K562 (cell line): ENCODE results near the gene CFAP298. TPM values are rescaled to one million over a fixed set of nuclear protein-coding genes. Genes with fewer than 3 reads are reported as not detected.

Experiments
- ATAC-seq: fragments of 200-7000 bp; cut with Tn5 transposase; 3 replicates; pipeline ENCODE4 v1.9.1; 2020; ENCODE audit warnings: moderate library complexity
- BruUV-seq: library from RNA; stranded (reverse); fragments of 400-500 nt; replicated peaks from 2 replicates; lab custom pipeline; 2021; lab: Mats Ljungman, UMichigan
- CTCF ChIA-PET: fragments of 300-600 bp; formaldehyde crosslinking; extraction: SDS; loops from one replicate; lab custom pipeline; 2021; ENCODE audit warnings: low intra/inter-chr PET ratio; lab: Yijun Ruan, JAX
- POLR2A ChIA-PET: fragments of 300-600, 350-650 bp; sonication (Branson Sonifier 250); formaldehyde crosslinking; extraction: SDS; loops from one replicate; lab custom pipeline; 2021; ENCODE audit warnings: antibody characterized with exemption, inconsistent platforms; lab: Yijun Ruan, JAX
- DNase-seq, 4 experiments: peaks; one replicate each; pipeline versions ENCODE4 v3.0.0 to v3.0.0-alpha.2; 2011 to 2018; ENCODE audit warnings: low spot score in 3 of 4, mixed read lengths in 3 of 4; ENCODE audit errors: extremely low read depth in 1 of 4
- FAIRE-seq: peaks from 2 replicates; lab custom pipeline; 2011; peaks lifted over from hg19 to GRCh38; lab: Jason Lieb, UNC
- H2AFZ ChIP-seq: 2 replicates; pipeline ENCODE4 v1.6.0; 2011; ENCODE audit warnings: low read depth, low read length, control low read depth, inconsistent platforms
- H3K27ac ChIP-seq: fragments of 200-600 bp; 3 replicates; pipeline ENCODE4 v1.8.0; 2011; ENCODE audit warnings: low read depth, mild to moderate bottlenecking, control low read depth, inconsistent platforms, low read length, moderate library complexity, mixed read lengths; ENCODE audit errors: extremely low read depth
- H3K27me3 ChIP-seq, 2 experiments: fragments of 300-600 bp in 1 of 2; 2 replicates in 1 of 2; 3 replicates in 1 of 2; pipeline versions ENCODE4 v1.6.0 to v1.8.0; 2011; ENCODE audit warnings: inconsistent platforms in 2 of 2, low read length in 2 of 2, mild to moderate bottlenecking in 1 of 2, mixed read lengths in 1 of 2, moderate library complexity in 1 of 2; ENCODE audit not compliant: control insufficient read depth in 2 of 2, insufficient read depth in 2 of 2
- H3K36me3 ChIP-seq: fragments of 300-600 bp; 3 replicates; pipeline ENCODE4 v1.8.0; 2011; ENCODE audit warnings: mild to moderate bottlenecking, low read length, inconsistent platforms; ENCODE audit not compliant: control insufficient read depth, insufficient read depth
- H3K4me1 ChIP-seq, 2 experiments: fragments of 200-600 bp in 1 of 2; replicated peaks in 1 of 2; 2 replicates in 1 of 2; 3 replicates in 1 of 2; pipeline versions ENCODE4 v1.5.1 to v1.8.0; 2011; ENCODE audit warnings: inconsistent platforms in 2 of 2, low read length in 2 of 2, mild to moderate bottlenecking in 1 of 2, mixed read lengths in 1 of 2, moderate library complexity in 1 of 2; ENCODE audit not compliant: control insufficient read depth in 2 of 2, insufficient read depth in 2 of 2
- H3K4me2 ChIP-seq: 2 replicates; pipeline ENCODE4 v1.6.1; 2011; ENCODE audit warnings: low read length, control low read depth, inconsistent platforms, mixed read lengths; ENCODE audit not compliant: insufficient read depth
- H3K4me3 ChIP-seq: fragments of 200-600 bp; sonication (generic), shearing (Covaris generic); 2 replicates; pipeline ENCODE4 v1.5.1; 2016; ENCODE audit warnings: control low read depth, inconsistent platforms
- H3K79me2 ChIP-seq: fragments of 200-600 bp; 3 replicates; pipeline ENCODE4 v1.8.0; 2011; ENCODE audit warnings: low read length, inconsistent platforms; ENCODE audit not compliant: control insufficient read depth, insufficient read depth
- H3K9ac ChIP-seq, 2 experiments: 2 replicates each; pipeline versions ENCODE4 v1.6.0 to v1.6.1; 2011; ENCODE audit warnings: low read depth in 2 of 2, low read length in 2 of 2, control low read depth in 1 of 2, inconsistent platforms in 1 of 2, mild to moderate bottlenecking in 1 of 2, mixed read lengths in 1 of 2; ENCODE audit not compliant: insufficient read depth in 1 of 2
- H3K9me1 ChIP-seq: one replicate; pipeline ENCODE4 v1.6.0; 2011; ENCODE audit warnings: inconsistent platforms, mild to moderate bottlenecking, low read length, moderate library complexity; ENCODE audit not compliant: control insufficient read depth, insufficient read depth
- H3K9me3 ChIP-seq: replicated peaks from 2 replicates; pipeline ENCODE4 v1.5.1; 2011; ENCODE audit warnings: low read depth, low read length, inconsistent platforms; ENCODE audit not compliant: control insufficient read depth, insufficient read depth
- H4K20me1 ChIP-seq: replicated peaks from 2 replicates; pipeline ENCODE4 v1.6.1; 2011; ENCODE audit warnings: low read length, inconsistent platforms, mixed read lengths; ENCODE audit not compliant: control insufficient read depth, insufficient read depth
- CAMTA2 ChIP-seq: fragments of 250-450 bp; sonication (Bioruptor Pico); conservative IDR thresholded peaks from 2 replicates; pipeline ENCODE4 v1.5.1; 2022
- CHD1 ChIP-seq: fragments of 200-600 bp; sonication (generic); IDR thresholded peaks from one replicate; pipeline ENCODE4 v1.6.1; 2012; ENCODE audit warnings: mild to moderate bottlenecking, moderate library complexity, low read length, inconsistent platforms
- E2F6 ChIP-seq, 2 experiments: IDR thresholded peaks; 2 replicates each; pipeline ENCODE4 v1.6.1; 2011; ENCODE audit warnings: borderline replicate concordance in 1 of 2, control low read depth in 1 of 2, low read depth in 1 of 2, low read length in 1 of 2, mild to moderate bottlenecking in 1 of 2, mixed read lengths in 1 of 2, moderate library complexity in 1 of 2; ENCODE audit not compliant: insufficient read depth in 1 of 2, insufficient read length in 1 of 2, poor library complexity in 1 of 2, severe bottlenecking in 1 of 2; ENCODE audit errors: extremely low read depth in 1 of 2
- ERF ChIP-seq: fragments of 450-650 bp; formaldehyde crosslinking; IDR thresholded peaks from 2 replicates; pipeline ENCODE4 v1.4.0; 2020; ENCODE audit warnings: mild to moderate bottlenecking, mixed read lengths
- NCOR1 ChIP-seq: fragments of 450-650 bp; IDR thresholded peaks from 2 replicates; pipeline ENCODE4 v1.6.1; 2016; ENCODE audit warnings: mild to moderate bottlenecking, moderate library complexity
- RBM15 ChIP-seq: fragments of 200-400 bp; formaldehyde crosslinking; IDR thresholded peaks from 2 replicates; pipeline ENCODE4 v1.6.1; 2018; ENCODE audit warnings: mild to moderate bottlenecking, low read length, moderate library complexity; ENCODE audit not compliant: insufficient read depth
- SMAD4 ChIP-seq: fragments of 250-450 bp; sonication (Bioruptor Pico); conservative IDR thresholded peaks from 2 replicates; pipeline ENCODE4 v1.8.0; 2021; ENCODE audit warnings: inconsistent platforms, mild to moderate bottlenecking, moderate library complexity
- SRSF1 ChIP-seq: fragments of 200-400 bp; formaldehyde crosslinking; IDR thresholded peaks from 2 replicates; pipeline ENCODE4 v1.6.1; 2017; ENCODE audit warnings: mild to moderate bottlenecking, low read depth, low read length, moderate library complexity
- TRIM28 ChIP-seq: fragments of 450-650 bp; IDR thresholded peaks from 2 replicates; pipeline ENCODE4 v1.6.1; 2017
- ZNF384 ChIP-seq: IDR thresholded peaks from 2 replicates; pipeline ENCODE4 v1.6.1; 2012; ENCODE audit warnings: low read depth, low read length, improper control_type of control experiment
- ZNF518B ChIP-seq: fragments of 250-450 bp; sonication (Bioruptor Pico); IDR thresholded peaks from 2 replicates; pipeline ENCODE4 v1.5.0; 2021; ENCODE audit warnings: mild to moderate bottlenecking, moderate library complexity
- WGBS: fragments of 100-300 bp; shearing (Covaris generic); methylation state at CpG from one replicate; pipeline ENCODE4 v1.1.6; 2016; ENCODE audit warnings: low coverage, mixed read lengths; ENCODE audit not compliant: insufficient coverage; ENCODE audit errors: missing lambda C conversion rate; 5-methylcytosine and 5-hydroxymethylcytosine counted together
- in situ Hi-C: fragments of 300-500 bp; cut with MboI; formaldehyde crosslinking; loops from 4 replicates; pipeline ENCODE4 v1.15.0; 2018; ENCODE audit warnings: inconsistent platforms, mixed read lengths
- intact Hi-C: fragments of 100-400 bp; cut with micrococcal nuclease; formaldehyde crosslinking; loops from 2 replicates; pipeline ENCODE4 v1.14.2; 2022
- polyA plus RNA-seq, 8 experiments: library from polyadenylated mRNA; depleted of rRNA in 4 of 8; stranded (reverse) in 5 of 8; unstranded in 3 of 8; fragments of >200 nt; fragmentation: Nextera tagmentation in 2 of 8; fragmentation: Illumina TruSeq in 1 of 8; extraction: Ambion mirVana in 2 of 8; extraction: Trizol in 1 of 8; gene quantifications; 2 replicates each; pipeline versions ENCODE4 v1.2.1 to v1.2.3, GENCODE V29; 2011 to 2014; ENCODE audit warnings: inconsistent platforms in 1 of 8, missing spikeins in 1 of 8
- total RNA-seq, 7 experiments: library from RNA; depleted of rRNA in 6 of 7; stranded (reverse); fragments of >200 nt in 6 of 7; fragmentation: Illumina TruSeq in 2 of 7; extraction: Trizol in 2 of 7; gene quantifications; 2 replicates each; pipeline versions ENCODE4 v1.2.1 to v1.2.3, GENCODE V29; 2011 to 2021; ENCODE audit warnings: low replicate concordance in 1 of 7
- TF ChIP-seq, protein P1 (sequence below): fragments of 450-650 bp; IDR thresholded peaks from 2 replicates; pipeline ENCODE4 v1.6.1; 2018; ENCODE audit not compliant: partially characterized antibody

Gene CFAP298
- total and polyA plus RNA-seq, 9 of the 15 experiments (the other 6 are each of a cell fraction or from before 2014, with no cell fraction given) = 31.4 to 178 (median 89.7) TPM

DNA sequence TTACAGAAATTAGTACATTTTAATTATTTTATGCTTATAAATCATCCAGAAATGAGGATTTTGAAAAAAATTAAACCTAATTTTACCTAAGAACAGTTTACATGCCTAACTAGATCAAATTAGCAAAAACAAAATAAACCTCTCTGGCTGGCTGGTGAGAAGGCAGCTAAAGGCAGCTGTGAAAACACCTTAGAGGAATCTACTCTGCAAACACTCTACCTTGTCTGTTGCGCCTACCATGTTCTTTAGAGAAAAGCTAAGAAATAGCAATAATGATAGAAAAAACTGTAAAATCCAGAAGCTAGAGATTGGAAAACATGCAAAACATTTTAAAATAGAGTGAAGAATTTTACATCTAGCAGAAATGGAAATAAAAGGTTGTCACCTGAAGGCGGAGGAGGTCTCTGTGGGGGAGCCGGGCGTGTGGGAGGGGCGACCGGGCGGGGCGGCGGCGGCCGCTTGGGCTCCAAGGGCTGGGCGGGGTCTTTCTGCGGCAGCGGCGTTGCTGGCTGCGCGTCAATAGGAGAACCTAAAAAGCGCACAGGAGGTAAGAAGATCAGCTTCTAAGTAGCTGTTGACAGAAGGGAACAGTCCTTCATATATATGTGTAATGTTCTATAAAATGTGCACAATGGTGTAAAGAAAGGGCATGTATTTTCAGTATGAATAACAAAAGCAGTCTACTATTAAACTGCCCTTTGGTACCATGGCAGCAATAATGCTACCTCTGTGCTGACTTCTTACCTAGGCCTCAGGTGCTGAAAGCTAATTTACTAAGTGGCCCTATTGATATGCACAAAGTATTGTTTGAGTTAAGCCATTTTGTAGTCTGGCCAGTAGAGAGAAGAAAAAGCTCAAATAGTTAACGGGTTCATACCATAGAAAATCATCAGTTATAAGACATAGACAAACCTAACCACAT is 33.3 kb upstream of the CFAP298 start:
- ChIA-PET POLR2A (interaction anchor here (0.5 to 3.8 kb wide), 4 partner anchors 11 to 317 kb away, joined by 3 to 14 read pairs (median 4); partner anchors contain the start of gene PAXBP1), CTCF (interaction anchor here (0.7 kb wide), 1 partner anchor 43 kb away, joined by 3 read pairs; no protein-coding TSS in a partner anchor)
- Histone ChIP-seq H3K4me3 (no peak overlapping the region), H2AFZ (peak overlapping the region; percentile 19; the same call in 1 of the 2 replicates), H3K9ac (peak overlapping the region in 1 of 2 experiments; percentile 32; a peak in 1 of 4 replicates), H3K9me3 (no peaks in the 10 kb centered on the region), H3K9me1 (no peaks in the 10 kb centered on the region), H3K27ac (no peak overlapping the region), H4K20me1 (no peaks in the 10 kb centered on the region), H3K4me1 (peaks cover 5% of the 10 kb centered on the region in 2 experiments; a peak in 3 of 5 replicates), H3K27me3 (no peaks in the 10 kb centered on the region), H3K79me2 (no peaks in the 10 kb centered on the region), H3K4me2 (peak overlapping the region; percentile 38; the same call in 1 of the 2 replicates), H3K36me3 (peaks cover 40% of the 10 kb centered on the region; the same call in 2 of the 3 replicates)
- no TSS peak for BruUV-seq
- in situ Hi-C loops (no loop called here), intact Hi-C loops (no loop called here)
- ATAC-seq (peak; percentile 99), DNase-seq (peak; percentile 68 to 84 (median 76)), FAIRE-seq (no peak)
- 12% methylated on average over 18 of the region's 19 CpGs for WGBS
- no peak for TF ChIP-seq CAMTA2 (CRISPR knock-in tag)
- no peak for TF ChIP-seq ZNF384
- no peak for TF ChIP-seq TRIM28
- no peak for TF ChIP-seq ZNF518B (CRISPR knock-in tag)
- TF ChIP-seq RBM15 = no peak
- no peak for TF ChIP-seq SRSF1
- no peak for TF ChIP-seq E2F6 (IDR thresholded peaks at IDR 0.05; ENCODE audit: borderline replicate concordance in 1 of 2, extremely low read depth in 1 of 2, insufficient read depth in 1 of 2, insufficient read length in 1 of 2, low read depth in 1 of 2, low read length in 1 of 2, poor library complexity in 1 of 2, severe bottlenecking in 1 of 2)
- no peak for TF ChIP-seq NCOR1
- TF ChIP-seq, protein P1, sequence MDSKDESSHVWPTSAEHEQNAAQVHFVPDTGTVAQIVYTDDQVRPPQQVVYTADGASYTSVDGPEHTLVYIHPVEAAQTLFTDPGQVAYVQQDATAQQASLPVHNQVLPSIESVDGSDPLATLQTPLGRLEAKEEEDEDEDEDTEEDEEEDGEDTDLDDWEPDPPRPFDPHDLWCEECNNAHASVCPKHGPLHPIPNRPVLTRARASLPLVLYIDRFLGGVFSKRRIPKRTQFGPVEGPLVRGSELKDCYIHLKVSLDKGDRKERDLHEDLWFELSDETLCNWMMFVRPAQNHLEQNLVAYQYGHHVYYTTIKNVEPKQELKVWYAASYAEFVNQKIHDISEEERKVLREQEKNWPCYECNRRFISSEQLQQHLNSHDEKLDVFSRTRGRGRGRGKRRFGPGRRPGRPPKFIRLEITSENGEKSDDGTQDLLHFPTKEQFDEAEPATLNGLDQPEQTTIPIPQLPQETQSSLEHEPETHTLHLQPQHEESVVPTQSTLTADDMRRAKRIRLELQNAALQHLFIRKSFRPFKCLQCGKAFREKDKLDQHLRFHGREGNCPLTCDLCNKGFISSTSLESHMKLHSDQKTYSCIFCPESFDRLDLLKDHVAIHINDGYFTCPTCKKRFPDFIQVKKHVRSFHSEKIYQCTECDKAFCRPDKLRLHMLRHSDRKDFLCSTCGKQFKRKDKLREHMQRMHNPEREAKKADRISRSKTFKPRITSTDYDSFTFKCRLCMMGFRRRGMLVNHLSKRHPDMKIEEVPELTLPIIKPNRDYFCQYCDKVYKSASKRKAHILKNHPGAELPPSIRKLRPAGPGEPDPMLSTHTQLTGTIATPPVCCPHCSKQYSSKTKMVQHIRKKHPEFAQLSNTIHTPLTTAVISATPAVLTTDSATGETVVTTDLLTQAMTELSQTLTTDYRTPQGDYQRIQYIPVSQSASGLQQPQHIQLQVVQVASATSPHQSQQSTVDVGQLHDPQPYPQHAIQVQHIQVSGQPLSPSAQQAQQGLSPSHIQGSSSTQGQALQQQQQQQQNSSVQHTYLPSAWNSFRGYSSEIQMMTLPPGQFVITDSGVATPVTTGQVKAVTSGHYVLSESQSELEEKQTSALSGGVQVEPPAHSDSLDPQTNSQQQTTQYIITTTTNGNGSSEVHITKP = no peak
- no peak for TF ChIP-seq ERF (CRISPR knock-in tag)
- 0 out of 2 replicates have a peak, but pooled peaks have one; percentile 33 for TF ChIP-seq SMAD4 (CRISPR knock-in tag)
- TF ChIP-seq CHD1 = no peak
